Testis (tissue), 2 donors: ENCODE data around the gene ELOVL3.

Experiments
- POLR2A ChIP-seq: fragments of 450-650 bp; IDR thresholded peaks from one replicate; pipeline ENCODE4 v1.6.1; 2017; ENCODE audit warnings: antibody characterized with exemption, mild to moderate bottlenecking, moderate library complexity
- TF ChIP-seq, protein P1 (sequence below), 3 experiments: fragments of 450-650 bp in 2 of 3; fragments of 200-600 bp in 1 of 3; sonication (generic) in 1 of 3; IDR thresholded peaks; one replicate each; pipeline ENCODE4 v1.5.1; 2016 to 2019; ENCODE audit warnings: antibody characterized with exemption in 3 of 3, mild to moderate bottlenecking in 2 of 3, moderate library complexity in 1 of 3

DNA sequence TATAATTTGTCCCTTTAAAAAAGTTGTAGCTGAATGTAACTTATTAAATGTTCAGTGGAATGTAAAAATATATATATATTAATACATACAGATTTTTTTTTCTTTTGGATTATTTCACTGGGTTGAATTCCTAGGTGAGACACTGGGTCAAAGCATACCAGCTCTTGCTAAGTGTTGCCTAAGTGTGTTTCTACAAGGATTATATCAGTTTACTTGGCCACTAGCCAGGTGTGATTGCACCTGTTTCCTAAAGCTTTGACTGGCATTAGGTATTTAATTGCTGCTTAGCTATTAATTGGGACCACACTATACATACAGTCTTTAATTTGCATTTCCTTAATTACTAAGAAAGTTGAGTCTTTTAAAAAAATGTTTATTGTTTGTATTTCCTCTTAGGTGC is 5.5 kb upstream of the ELOVL3 start:
- TF ChIP-seq, protein P1, sequence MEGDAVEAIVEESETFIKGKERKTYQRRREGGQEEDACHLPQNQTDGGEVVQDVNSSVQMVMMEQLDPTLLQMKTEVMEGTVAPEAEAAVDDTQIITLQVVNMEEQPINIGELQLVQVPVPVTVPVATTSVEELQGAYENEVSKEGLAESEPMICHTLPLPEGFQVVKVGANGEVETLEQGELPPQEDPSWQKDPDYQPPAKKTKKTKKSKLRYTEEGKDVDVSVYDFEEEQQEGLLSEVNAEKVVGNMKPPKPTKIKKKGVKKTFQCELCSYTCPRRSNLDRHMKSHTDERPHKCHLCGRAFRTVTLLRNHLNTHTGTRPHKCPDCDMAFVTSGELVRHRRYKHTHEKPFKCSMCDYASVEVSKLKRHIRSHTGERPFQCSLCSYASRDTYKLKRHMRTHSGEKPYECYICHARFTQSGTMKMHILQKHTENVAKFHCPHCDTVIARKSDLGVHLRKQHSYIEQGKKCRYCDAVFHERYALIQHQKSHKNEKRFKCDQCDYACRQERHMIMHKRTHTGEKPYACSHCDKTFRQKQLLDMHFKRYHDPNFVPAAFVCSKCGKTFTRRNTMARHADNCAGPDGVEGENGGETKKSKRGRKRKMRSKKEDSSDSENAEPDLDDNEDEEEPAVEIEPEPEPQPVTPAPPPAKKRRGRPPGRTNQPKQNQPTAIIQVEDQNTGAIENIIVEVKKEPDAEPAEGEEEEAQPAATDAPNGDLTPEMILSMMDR (IDR thresholded peaks at IDR 0.05): no peak
- TF ChIP-seq POLR2A: no peak
